ENCODE measurements around the gene SCYL2.
"Not testable (repeated sequence)": the region's sequence is repeated elsewhere in the genome, so short reads cannot be mapped to it uniquely, and the experiment has no call there.

The SCYL2 gene

DNA sequence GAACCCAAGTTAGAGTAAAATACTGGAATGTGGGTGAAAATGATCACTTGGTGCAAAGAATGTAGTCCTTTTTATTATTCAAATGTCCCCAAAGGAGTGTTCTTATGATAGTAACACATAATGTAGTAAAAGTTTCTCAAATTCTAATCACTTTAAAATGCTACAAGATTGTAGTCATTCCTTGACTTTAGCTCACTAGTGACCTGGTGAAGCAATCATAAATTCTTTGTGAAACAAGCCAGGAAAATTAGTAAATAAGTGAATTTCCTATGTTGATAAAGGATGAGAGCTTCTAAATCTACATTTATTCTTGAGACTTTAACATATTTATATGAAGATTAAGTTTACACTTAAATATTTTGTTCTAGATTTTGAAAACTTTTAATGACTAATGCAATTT lies 59.2 kb downstream of the SCYL2 start:
- no peak for DNase-seq (ENCODE audit: low read depth)
- TF ChIP-seq, protein P1, sequence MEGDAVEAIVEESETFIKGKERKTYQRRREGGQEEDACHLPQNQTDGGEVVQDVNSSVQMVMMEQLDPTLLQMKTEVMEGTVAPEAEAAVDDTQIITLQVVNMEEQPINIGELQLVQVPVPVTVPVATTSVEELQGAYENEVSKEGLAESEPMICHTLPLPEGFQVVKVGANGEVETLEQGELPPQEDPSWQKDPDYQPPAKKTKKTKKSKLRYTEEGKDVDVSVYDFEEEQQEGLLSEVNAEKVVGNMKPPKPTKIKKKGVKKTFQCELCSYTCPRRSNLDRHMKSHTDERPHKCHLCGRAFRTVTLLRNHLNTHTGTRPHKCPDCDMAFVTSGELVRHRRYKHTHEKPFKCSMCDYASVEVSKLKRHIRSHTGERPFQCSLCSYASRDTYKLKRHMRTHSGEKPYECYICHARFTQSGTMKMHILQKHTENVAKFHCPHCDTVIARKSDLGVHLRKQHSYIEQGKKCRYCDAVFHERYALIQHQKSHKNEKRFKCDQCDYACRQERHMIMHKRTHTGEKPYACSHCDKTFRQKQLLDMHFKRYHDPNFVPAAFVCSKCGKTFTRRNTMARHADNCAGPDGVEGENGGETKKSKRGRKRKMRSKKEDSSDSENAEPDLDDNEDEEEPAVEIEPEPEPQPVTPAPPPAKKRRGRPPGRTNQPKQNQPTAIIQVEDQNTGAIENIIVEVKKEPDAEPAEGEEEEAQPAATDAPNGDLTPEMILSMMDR (IDR thresholded peaks at IDR 0.05; ENCODE audit: control insufficient read depth, extremely low read depth, insufficient read depth), result no peak
- no peak overlapping the region for H3K4me3 ChIP-seq (ENCODE audit: low read depth, low read length)

DNA sequence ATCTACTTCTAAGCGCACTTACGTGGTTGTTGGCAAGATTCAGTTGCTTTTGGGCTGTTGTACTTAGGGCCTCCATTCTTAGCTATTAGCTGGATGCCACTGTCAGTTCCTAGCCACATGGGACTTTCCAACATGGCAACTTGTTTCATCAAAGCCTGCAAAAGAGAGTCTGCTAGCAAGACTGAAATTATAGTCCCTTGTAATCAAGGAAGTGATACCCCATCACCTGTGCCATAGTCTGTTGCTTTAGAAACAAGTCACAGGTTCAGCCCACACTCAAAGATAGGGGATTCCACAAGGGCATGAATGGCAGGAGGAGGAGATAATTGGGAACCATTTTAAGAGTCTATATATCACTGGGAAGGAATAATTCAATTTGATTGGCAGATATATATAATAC lies 62.8 kb downstream of the SCYL2 start:
- TF ChIP-seq, protein P1 (IDR thresholded peaks at IDR 0.05; ENCODE audit: control insufficient read depth, extremely low read depth, insufficient read depth), result no peak
- DNase-seq (ENCODE audit: low read depth), result no peak
- H3K4me3 ChIP-seq (ENCODE audit: low read depth, low read length), result no peak overlapping the region

DNA sequence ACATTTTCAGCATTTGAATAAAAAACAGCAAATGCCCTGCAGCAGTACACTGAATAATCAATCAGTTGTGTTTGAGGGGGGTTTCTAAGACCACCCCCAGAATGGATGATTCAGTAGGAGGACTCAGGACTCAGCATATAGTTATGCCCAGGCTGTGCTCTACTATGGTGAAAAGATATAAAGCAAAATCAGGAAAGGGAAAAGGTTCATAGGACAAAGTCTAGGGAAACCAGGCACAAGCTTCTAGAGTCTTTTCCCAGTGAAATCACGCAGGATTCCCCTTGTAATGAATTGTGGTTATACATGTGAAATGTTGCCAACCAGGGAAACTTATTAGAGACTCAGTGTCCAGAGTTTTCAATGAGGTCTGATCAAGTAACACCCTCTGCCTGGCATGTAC lies 64.9 kb downstream of the SCYL2 start:
- no peak overlapping the region for H3K4me3 ChIP-seq (ENCODE audit: low read depth, low read length)
- TF ChIP-seq, protein P1 (IDR thresholded peaks at IDR 0.05; ENCODE audit: control insufficient read depth, extremely low read depth, insufficient read depth), result no peak
- no peak for DNase-seq (ENCODE audit: low read depth)

DNA sequence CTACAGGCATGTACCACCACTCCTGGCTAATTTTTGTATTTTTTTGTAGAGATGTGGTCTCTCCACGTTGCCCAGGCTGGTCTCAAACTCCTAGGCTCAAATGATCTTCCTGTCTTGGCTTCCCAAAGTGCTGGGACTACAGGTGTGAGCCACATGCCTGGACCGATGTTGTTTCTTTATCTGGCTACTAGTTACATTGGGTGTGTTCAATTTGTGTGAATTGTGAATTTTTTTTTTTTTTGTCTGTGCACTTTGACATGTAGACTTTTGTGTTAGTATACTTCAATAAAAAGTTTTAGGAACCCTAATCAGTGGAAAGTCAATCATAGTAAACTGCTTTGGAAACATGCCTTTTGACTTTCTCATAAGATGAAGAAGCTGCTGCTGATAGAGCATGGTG lies 65.9 kb downstream of the SCYL2 start:
- H3K4me3 ChIP-seq (ENCODE audit: low read depth, low read length), result no peak overlapping the region
- DNase-seq (ENCODE audit: low read depth), result no peak
- TF ChIP-seq, protein P1 (IDR thresholded peaks at IDR 0.05; ENCODE audit: control insufficient read depth, extremely low read depth, insufficient read depth), result no peak

DNA sequence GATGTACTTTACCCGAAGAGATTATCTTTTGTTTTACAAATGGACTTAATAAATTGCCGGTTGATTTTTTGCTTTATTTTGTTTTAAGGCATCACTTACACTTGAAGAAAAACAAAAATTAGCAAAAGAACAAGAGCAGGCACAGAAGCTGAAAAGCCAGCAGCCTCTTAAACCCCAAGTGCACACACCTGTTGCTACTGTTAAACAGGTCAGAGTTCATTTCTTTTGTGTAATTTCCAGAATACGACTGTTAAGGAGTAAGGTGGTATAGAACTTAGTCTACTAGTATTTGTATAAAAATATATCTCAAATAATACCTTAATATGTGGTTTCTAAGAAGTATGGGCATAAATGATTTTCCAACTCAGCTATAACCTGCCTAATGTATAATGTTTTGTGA lies 70.3 kb downstream of the SCYL2 start:
- TF ChIP-seq, protein P1 (IDR thresholded peaks at IDR 0.05; ENCODE audit: control insufficient read depth, extremely low read depth, insufficient read depth), result no peak
- H3K4me3 ChIP-seq (ENCODE audit: low read depth, low read length), result peak overlapping the region; percentile 14; the same call in 1 of the 2 replicates
- DNase-seq (ENCODE audit: low read depth), result no peak

DNA sequence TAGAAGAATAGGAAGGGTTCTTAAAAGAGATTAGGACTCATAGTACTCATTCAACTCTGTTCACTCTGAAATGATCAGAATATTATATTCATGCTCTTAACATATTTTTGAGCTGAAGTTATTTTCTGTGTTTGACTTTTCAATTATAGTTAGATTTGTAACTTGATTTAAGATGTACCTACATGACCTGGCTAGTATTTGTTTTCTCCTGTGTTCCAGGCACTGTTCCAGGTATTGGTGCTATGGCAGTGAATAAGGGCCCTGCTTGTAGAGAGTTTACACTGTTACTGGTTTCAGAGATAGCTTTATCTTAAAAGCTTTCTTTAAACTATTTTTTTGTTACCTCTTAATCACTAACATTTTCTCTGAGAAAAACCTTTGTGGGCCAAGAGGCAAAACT lies 70.8 kb downstream of the SCYL2 start:
- H3K4me3 ChIP-seq (ENCODE audit: low read depth, low read length), result peak overlapping the region; percentile 14; the same call in 1 of the 2 replicates
- TF ChIP-seq, protein P1 (IDR thresholded peaks at IDR 0.05; ENCODE audit: control insufficient read depth, extremely low read depth, insufficient read depth), result no peak
- DNase-seq (ENCODE audit: low read depth), result peak; percentile 92

DNA sequence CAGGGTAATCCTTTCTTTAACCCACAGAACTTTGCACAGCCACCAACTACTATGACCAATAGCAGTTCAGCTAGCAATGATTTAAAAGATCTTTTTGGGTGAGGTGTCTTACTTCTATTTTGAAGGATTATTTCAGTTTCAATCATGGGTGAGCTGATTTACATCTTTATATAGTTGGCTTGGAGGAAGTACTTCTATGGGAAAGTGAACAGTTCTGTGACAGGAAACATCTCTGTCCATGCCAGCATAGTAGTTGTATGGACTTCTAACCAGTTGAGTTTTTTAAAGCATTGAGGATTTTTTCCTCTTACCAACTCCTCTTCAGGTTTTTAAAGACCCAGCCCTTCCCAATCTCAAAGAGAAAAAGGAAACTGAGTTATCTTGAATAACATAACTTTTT lies 72.1 kb downstream of the SCYL2 start:
- DNase-seq (ENCODE audit: low read depth), result no peak
- H3K4me3 ChIP-seq (ENCODE audit: low read depth, low read length), result no peak overlapping the region
- TF ChIP-seq, protein P1 (IDR thresholded peaks at IDR 0.05; ENCODE audit: control insufficient read depth, extremely low read depth, insufficient read depth), result no peak

DNA sequence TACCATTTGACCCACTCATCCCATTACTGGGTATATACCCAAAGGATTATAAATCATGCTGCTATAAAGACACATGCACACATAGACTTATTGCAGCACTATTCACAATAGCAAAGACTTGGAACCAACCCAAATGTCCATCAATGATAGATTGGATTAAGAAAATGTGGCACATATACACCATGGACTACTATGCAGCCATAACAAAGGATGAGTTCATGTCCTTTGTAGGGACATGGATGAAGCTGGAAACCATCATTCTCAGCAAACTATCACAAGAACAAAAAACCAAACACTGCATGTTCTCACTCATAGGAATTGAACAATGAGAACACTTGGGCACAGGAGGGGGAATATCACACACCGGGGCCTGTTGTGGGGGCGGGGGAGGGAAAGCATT lies 75.9 kb downstream of the SCYL2 start:
- not testable (repeated sequence) for DNase-seq (ENCODE audit: low read depth); H3K4me3 ChIP-seq (ENCODE audit: low read depth, low read length)

DNA sequence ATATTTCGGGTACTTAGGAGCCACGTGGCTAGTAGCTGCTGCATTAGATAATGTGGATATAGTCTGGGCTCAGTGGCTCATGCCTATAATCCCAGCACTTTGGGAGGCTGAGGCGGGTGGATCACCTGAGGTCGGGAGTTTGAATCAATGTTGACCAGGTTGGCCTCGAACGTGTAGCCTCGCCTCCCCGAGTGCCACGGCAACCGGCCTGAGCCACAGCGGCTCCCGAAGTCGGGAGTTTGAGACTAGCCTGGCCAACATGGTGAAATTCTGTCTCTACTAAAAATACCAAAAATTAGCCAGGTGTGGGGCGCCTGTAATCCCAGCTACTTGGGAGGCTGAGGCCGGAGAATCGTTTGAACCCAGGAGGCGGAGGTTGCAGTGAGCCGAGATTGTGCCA lies 77.4 kb downstream of the SCYL2 start:
- DNase-seq (ENCODE audit: low read depth); H3K4me3 ChIP-seq (ENCODE audit: low read depth, low read length): not testable (repeated sequence)

All from LNCaP clone FGC (cell line).